ACC112 (cell line): ENCODE measurements around the gene PSIP1.

Experiments used
- H2AFZ ChIP-seq: fragments of 200-600 bp; sonication (generic); one replicate; pipeline ENCODE4 v1.6.0; 2017; ENCODE audit warnings: antibody characterized with exemption, low read length; ENCODE audit not compliant: unreplicated experiment
- H3K27ac ChIP-seq: fragments of 200-600 bp; sonication (generic); 2 replicates; pipeline ENCODE4 v1.5.1; 2014; ENCODE audit warnings: low read depth, mild to moderate bottlenecking, antibody characterized with exemption, low read length, moderate library complexity
- H3K27me3 ChIP-seq: fragments of 200-600 bp; sonication (generic); 2 replicates; pipeline ENCODE4 v1.6.1; 2014; ENCODE audit warnings: mild to moderate bottlenecking, antibody characterized with exemption, low read length, moderate library complexity, mixed read lengths; ENCODE audit not compliant: insufficient read depth
- H3K36me3 ChIP-seq: fragments of 200-600 bp; sonication (generic); 2 replicates; pipeline ENCODE4 v1.6.1; 2016; ENCODE audit warnings: mild to moderate bottlenecking, antibody characterized with exemption, low read length, moderate library complexity, mixed read lengths; ENCODE audit not compliant: insufficient read depth
- H3K4me1 ChIP-seq: fragments of 200-600 bp; sonication (generic); one replicate; pipeline ENCODE4 v1.6.1; 2016; ENCODE audit warnings: low read length, mixed read lengths; ENCODE audit not compliant: insufficient read depth, unreplicated experiment, control insufficient read depth
- H3K4me3 ChIP-seq: fragments of 200-600 bp; sonication (generic); 2 replicates; pipeline ENCODE4 v1.5.1; 2014; ENCODE audit warnings: mild to moderate bottlenecking, low read depth, low read length
- H3K79me2 ChIP-seq: fragments of 200-600 bp; sonication (generic); one replicate; pipeline ENCODE4 v1.6.0; 2016; ENCODE audit warnings: low read length; ENCODE audit not compliant: control insufficient read depth, unreplicated experiment, insufficient read depth

PSIP1 gene

GRCh38 chr9:15416880-15417279 lies 93.9 kb downstream of the PSIP1 start:
- no peak overlapping the region for H3K27ac ChIP-seq
- no peaks in the 10 kb centered on the region for H3K36me3 ChIP-seq
- no peaks in the 10 kb centered on the region for H3K79me2 ChIP-seq
- no peaks in the 10 kb centered on the region for H3K4me1 ChIP-seq
- no peaks in the 10 kb centered on the region for H3K27me3 ChIP-seq
- no peak overlapping the region for H3K4me3 ChIP-seq
- H2AFZ ChIP-seq = no peak overlapping the region
